ENCODE measurements around the gene DTX2. TPM values are rescaled to one million over a fixed set of nuclear protein-coding genes. Genes with fewer than 3 reads are reported as not detected.
A peak's percentile ranks its signal among the peaks of the same experiment; 100 is the strongest.
"Not testable (repeated sequence)": the region's sequence is repeated elsewhere in the genome, so short reads cannot be mapped to it uniquely, and the experiment has no call there.

Gene DTX2
- polyA plus RNA-seq, 1 donor (not counting 4 experiments of a cell fraction or from before 2014, with no cell fraction given) = 15.1 TPM

DNA sequence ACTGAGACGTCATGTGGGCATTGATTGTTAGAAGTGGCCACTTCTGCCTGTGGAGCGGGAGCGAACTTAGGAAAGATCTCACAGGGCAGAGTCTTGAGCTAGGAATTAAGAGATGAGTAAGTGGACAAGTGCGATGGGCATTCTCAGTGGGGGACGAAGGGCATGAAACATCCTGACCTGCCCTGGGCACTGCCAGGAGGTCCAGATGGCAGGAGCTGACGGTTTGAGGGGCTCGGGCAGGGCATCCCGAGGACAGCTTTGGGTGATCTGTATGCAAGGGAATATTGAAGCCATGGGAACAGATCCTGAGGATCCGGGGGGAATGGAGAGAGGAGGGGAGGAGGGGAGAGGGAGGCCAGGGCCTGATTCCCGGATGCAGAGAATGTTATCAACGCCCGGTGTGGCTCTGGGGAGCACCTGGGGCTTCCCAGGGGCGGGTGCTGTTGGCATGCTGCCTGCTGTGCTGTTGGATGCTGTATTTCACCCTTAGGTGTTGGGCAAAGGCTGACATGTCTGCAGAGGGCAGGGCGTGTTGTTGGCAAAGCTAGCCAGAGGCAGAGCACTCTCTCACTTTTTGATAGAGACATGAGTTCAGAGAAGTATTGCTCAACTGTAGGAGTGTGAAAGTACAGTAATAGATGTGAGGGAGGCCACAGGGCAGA is 6.4 kb downstream of the DTX2 start:
- Histone ChIP-seq H3K4me2 (ENCODE audit: control insufficient read depth, extremely low read depth, insufficient read depth, low read depth, low read length) (peak overlapping the region; percentile 32), H3K27ac (ENCODE audit: control insufficient read depth, insufficient read depth, low read length) (peak overlapping the region; percentile 69), H3K9ac (ENCODE audit: control insufficient read depth, extremely low read depth, insufficient read depth, low read length) (peak overlapping the region; percentile 62), H3K79me2 (ENCODE audit: control insufficient read depth, insufficient read depth, low read length) (peaks cover 20% of the 10 kb centered on the region)
- H3K27me3 ChIP-seq (ENCODE audit: control insufficient read depth, extremely low read depth, insufficient read depth, low read length); H3K9me1 ChIP-seq (ENCODE audit: control insufficient read depth, extremely low read depth, insufficient read depth, low read length); H2AFZ ChIP-seq (ENCODE audit: control insufficient read depth, low read length); H4K20me1 ChIP-seq (ENCODE audit: control insufficient read depth, extremely low read depth, insufficient read depth, low read length); H3K9me3 ChIP-seq (ENCODE audit: control insufficient read depth, low read depth, low read length); H3K4me1 ChIP-seq (ENCODE audit: control insufficient read depth, extremely low read depth, insufficient read depth, low read length); H3K36me3 ChIP-seq (ENCODE audit: control insufficient read depth in 2 of 2, extremely low read depth in 1 of 2, insufficient read depth in 2 of 2, low read length in 2 of 2); H3K4me3 ChIP-seq (ENCODE audit: control insufficient read depth in 2 of 3, extremely low read depth in 1 of 3, insufficient read depth in 2 of 3, low read depth in 1 of 3, low read length in 3 of 3); dilution Hi-C loops (cut with MboI; ENCODE audit: extremely low pct_ligation_motif_present, low sequenced_read_pairs); DNase-seq (ENCODE audit: low read depth, low spot score): not testable (repeated sequence)
- peak; percentile 95 for FAIRE-seq

DNA sequence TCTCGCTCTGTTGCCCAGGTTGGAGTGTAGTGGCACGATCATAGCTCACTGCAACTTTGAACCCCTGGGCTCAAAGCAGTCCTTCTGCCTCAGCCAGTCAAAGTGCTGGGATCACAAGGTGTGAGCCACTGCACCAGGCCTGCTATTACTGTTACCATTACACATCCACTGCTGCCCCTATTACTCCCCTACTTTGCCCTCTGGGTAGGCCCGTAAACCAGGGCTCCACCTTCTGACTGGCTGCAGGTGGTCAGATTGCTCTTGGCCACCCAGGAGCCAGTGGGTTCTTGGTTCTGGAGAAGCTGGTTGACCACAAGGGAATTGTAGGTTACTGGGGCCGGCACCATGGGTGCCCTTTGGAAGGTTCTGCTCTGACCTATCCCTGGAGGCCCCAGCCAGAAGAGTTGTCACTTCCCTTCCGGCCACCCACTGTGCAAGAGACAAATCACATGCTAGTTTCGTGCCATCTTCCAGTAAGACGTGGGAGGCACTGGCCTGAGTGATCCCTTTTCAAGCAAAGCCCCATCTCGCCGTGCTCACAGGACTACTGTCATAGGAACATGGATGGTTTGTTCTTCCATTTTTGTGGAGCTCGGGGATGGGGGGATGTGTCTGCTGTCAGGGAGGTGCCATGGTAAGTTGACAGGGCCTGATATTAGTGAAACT is 10.2 kb downstream of the DTX2 start:
- H2AFZ ChIP-seq (ENCODE audit: control insufficient read depth, low read length); FAIRE-seq; dilution Hi-C loops (cut with MboI; ENCODE audit: extremely low pct_ligation_motif_present, low sequenced_read_pairs): not testable (repeated sequence)

DNA sequence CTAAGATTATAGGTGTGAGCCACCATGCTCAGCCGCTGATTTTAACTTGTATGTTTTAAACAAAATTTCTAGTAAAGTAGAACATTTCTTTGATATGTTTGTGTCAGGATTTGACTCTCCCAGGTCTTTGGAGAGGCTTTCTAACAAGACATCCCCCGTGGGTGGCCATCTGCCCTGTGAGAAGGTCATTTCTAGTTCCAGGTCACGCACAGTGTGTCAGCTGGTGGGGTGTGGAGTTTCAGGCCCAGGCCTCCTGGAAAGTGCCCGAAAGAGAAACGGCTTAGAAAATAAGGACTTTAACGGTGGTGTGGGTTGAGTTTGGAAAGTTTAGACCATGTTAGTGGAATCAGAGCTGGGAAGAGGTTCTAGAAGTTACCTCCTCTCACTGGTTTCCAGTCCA is 11.6 kb downstream of the DTX2 start:
- H2AFZ ChIP-seq (ENCODE audit: control insufficient read depth, low read length); H3K27me3 ChIP-seq (ENCODE audit: control insufficient read depth, extremely low read depth, insufficient read depth, low read length); H3K9me1 ChIP-seq (ENCODE audit: control insufficient read depth, extremely low read depth, insufficient read depth, low read length); H3K4me1 ChIP-seq (ENCODE audit: control insufficient read depth, extremely low read depth, insufficient read depth, low read length); DNase-seq (ENCODE audit: low read depth, low spot score); H4K20me1 ChIP-seq (ENCODE audit: control insufficient read depth, extremely low read depth, insufficient read depth, low read length); H3K79me2 ChIP-seq (ENCODE audit: control insufficient read depth, insufficient read depth, low read length); H3K4me2 ChIP-seq (ENCODE audit: control insufficient read depth, extremely low read depth, insufficient read depth, low read depth, low read length); dilution Hi-C loops (cut with MboI; ENCODE audit: extremely low pct_ligation_motif_present, low sequenced_read_pairs); H3K36me3 ChIP-seq (ENCODE audit: control insufficient read depth in 2 of 2, extremely low read depth in 1 of 2, insufficient read depth in 2 of 2, low read length in 2 of 2); FAIRE-seq; H3K4me3 ChIP-seq (ENCODE audit: control insufficient read depth in 2 of 3, extremely low read depth in 1 of 3, insufficient read depth in 2 of 3, low read depth in 1 of 3, low read length in 3 of 3); H3K9ac ChIP-seq (ENCODE audit: control insufficient read depth, extremely low read depth, insufficient read depth, low read length); H3K27ac ChIP-seq (ENCODE audit: control insufficient read depth, insufficient read depth, low read length); H3K9me3 ChIP-seq (ENCODE audit: control insufficient read depth, low read depth, low read length): not testable (repeated sequence)

More for the DNA sequence above, 10.2 kb downstream of the DTX2 start:
- H4K20me1 ChIP-seq (ENCODE audit: control insufficient read depth, extremely low read depth, insufficient read depth, low read length); H3K79me2 ChIP-seq (ENCODE audit: control insufficient read depth, insufficient read depth, low read length); H3K9me1 ChIP-seq (ENCODE audit: control insufficient read depth, extremely low read depth, insufficient read depth, low read length); H3K4me3 ChIP-seq (ENCODE audit: control insufficient read depth in 2 of 3, extremely low read depth in 1 of 3, insufficient read depth in 2 of 3, low read depth in 1 of 3, low read length in 3 of 3); H3K4me2 ChIP-seq (ENCODE audit: control insufficient read depth, extremely low read depth, insufficient read depth, low read depth, low read length); DNase-seq (ENCODE audit: low read depth, low spot score); H3K27ac ChIP-seq (ENCODE audit: control insufficient read depth, insufficient read depth, low read length); H3K9me3 ChIP-seq (ENCODE audit: control insufficient read depth, low read depth, low read length); H3K36me3 ChIP-seq (ENCODE audit: control insufficient read depth in 2 of 2, extremely low read depth in 1 of 2, insufficient read depth in 2 of 2, low read length in 2 of 2); H3K9ac ChIP-seq (ENCODE audit: control insufficient read depth, extremely low read depth, insufficient read depth, low read length); H3K27me3 ChIP-seq (ENCODE audit: control insufficient read depth, extremely low read depth, insufficient read depth, low read length): not testable (repeated sequence)
- peaks cover 11% of the 10 kb centered on the region for H3K4me1 ChIP-seq (ENCODE audit: control insufficient read depth, extremely low read depth, insufficient read depth, low read length)

DNA sequence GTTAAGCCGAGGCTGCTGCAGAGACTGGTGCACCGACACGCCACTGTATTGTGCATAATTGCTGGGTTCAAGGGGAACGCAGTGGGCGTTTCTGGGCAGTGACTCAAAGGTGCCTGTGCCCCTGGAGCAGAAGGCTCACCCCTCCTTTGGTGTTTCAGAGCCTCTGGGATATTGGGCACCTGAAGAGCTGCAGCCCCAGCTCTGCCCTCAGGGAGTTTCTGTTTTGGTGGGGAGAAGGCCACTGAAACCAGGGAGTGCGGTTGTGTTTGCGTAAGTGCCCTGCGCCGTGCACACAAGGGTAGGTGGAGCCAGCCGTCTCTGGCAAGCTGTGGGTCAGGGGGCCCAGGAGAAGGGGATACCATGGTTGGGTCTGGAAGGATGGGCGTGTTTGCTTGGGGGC is 14.8 kb downstream of the DTX2 start:
- not testable (repeated sequence) for H3K9ac ChIP-seq (ENCODE audit: control insufficient read depth, extremely low read depth, insufficient read depth, low read length); H3K36me3 ChIP-seq (ENCODE audit: control insufficient read depth in 2 of 2, extremely low read depth in 1 of 2, insufficient read depth in 2 of 2, low read length in 2 of 2)

More for the DNA sequence above, 14.8 kb downstream of the DTX2 start:
- H4K20me1 ChIP-seq (ENCODE audit: control insufficient read depth, extremely low read depth, insufficient read depth, low read length); H3K9me3 ChIP-seq (ENCODE audit: control insufficient read depth, low read depth, low read length); FAIRE-seq; H3K4me1 ChIP-seq (ENCODE audit: control insufficient read depth, extremely low read depth, insufficient read depth, low read length); H3K9me1 ChIP-seq (ENCODE audit: control insufficient read depth, extremely low read depth, insufficient read depth, low read length); H3K4me3 ChIP-seq (ENCODE audit: control insufficient read depth in 2 of 3, extremely low read depth in 1 of 3, insufficient read depth in 2 of 3, low read depth in 1 of 3, low read length in 3 of 3); H3K4me2 ChIP-seq (ENCODE audit: control insufficient read depth, extremely low read depth, insufficient read depth, low read depth, low read length); H3K27me3 ChIP-seq (ENCODE audit: control insufficient read depth, extremely low read depth, insufficient read depth, low read length); H3K79me2 ChIP-seq (ENCODE audit: control insufficient read depth, insufficient read depth, low read length); H2AFZ ChIP-seq (ENCODE audit: control insufficient read depth, low read length); DNase-seq (ENCODE audit: low read depth, low spot score); dilution Hi-C loops (cut with MboI; ENCODE audit: extremely low pct_ligation_motif_present, low sequenced_read_pairs): not testable (repeated sequence)
- H3K27ac ChIP-seq (ENCODE audit: control insufficient read depth, insufficient read depth, low read length) = peak overlapping the region; percentile 81
